Activated naive CD8-positive, alpha-beta T cell treated with anti-CD3 and anti-CD28 coated beads, Interleukin-2, amount 50 U/mL, for 16 hours (primary cell): ENCODE results near the gene CEP20.
"Not testable (repeated sequence)": the region's sequence is repeated elsewhere in the genome, so short reads cannot be mapped to it uniquely, and the experiment has no call there.

ENCODE experiments used
- DNase-seq: peaks from one replicate; pipeline ENCODE4 v3.0.0-alpha.2; 2020; ENCODE audit warnings: low read depth, low spot score

The CEP20 gene

DNA sequence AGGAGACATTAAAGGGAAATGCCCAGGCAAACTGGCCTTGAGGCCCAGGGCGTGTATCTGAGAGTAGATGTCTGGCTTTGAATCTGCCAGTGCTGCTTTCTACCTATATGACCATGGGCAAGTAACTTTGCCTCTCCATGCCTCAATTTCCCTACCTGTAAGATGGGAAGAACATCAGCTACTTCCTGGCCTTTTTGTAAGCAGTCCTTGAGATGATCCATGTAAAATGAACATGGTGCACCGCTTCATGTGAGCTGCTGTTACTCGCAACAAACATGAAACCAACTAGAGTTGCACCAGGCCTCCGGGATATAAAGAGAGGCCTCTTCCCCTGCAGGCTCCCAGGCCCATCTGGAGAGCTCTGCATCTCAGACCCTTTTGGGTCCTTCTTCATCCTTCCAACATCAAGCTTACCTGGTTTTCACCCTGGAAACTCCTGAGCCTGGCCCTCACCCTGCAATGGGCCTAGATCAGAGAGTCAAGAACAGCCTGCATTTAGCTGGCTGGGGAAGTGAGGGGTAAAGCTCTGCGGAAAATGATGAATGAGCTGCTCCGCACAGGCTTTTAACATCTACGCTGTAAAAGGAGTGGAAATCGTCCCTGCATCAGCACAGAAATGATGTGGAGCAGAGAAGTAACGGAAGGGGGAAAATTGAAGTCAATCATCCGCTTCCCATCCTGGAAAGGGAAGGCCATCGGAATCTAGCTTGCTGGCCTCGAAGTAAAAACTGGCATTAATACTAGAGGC lies 29.3 kb downstream of the CEP20 start:
- no peak for DNase-seq

DNA sequence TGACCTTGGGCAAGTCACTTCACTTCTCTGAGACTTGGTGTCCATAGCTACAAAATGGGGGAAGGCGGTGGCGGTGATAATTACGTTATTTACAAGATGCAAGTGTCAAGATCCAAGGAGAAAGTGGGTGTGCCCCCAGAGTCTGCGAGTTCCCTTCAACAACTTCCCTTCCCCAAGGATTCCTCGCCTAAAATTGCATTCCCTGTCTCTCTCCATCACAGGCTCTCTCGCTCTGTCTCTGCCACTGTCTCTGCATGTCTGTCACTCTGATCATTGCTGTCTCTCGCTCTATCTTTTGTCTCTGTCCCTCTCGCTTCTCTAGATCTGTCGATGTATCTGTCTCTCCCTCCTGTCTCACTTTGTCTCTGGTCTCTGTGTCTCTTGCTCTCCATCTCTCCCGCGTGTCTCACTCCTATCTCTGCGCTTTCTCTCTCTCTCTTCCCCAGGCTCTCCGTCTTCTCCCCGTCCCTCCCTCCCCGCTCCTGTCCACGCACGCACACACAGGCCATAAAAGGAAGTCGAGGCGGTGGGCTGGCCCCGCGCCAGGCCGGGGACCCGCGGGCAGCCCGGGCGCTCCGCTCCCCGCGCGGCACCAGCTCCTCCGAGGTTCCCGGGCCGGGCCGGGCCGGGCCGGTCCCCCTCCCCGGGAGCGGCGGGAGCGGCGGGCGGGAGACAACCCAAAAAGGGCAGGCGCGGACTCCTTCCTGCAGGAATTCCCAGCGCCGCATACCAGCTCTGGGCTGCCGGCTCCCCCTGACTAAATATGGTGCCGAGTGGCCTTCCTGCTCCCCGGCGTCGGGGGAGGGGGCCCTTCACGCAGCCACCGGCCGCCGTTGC lies 30.5 kb downstream of the CEP20 start:
- no peak for DNase-seq

DNA sequence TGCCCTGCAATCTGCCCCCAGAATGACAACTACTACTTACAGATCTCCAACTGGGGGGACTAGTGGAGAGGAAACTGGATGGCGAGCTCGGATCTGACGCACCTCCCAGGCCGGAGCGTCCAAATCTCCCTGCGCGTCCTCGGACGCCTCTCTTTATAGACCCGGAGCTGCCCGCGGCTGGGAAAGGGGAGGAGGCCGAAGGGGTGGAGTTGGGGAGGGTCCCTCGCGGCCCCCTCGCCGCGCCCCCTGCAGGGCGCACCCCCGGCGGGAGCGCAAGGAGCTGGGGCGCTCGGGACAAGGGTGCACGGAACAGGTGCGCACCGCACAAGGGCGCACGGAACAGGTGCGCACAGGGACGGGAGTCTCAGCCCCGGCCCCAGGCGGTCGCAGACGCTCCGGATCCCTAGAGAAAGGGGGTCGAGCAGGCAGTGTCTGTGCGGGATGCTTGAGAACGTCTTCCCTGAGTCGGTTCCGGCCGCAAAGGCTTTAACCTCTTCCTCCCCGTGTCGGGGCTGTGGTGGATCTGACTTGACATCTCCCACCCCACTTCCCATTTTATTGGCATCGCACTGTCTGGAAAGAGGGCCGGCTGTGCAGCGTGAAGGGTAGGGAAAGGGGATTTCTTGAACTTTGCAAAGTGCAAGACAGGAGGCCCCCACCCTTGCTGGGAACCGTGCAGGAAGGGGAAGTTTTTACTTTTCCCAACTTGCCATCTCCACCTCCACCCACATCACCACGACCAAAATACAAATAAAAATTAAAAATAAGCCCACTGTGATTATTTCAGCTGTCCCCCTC lies 31.3 kb downstream of the CEP20 start, which contains the start of gene MYH11:
TSS of gene MYH11 (minus strand) at position 128 of the 798 bp plus-strand sequence. CDS start 18,776 bp downstream, outside the sequence.
- no peak for DNase-seq

DNA sequence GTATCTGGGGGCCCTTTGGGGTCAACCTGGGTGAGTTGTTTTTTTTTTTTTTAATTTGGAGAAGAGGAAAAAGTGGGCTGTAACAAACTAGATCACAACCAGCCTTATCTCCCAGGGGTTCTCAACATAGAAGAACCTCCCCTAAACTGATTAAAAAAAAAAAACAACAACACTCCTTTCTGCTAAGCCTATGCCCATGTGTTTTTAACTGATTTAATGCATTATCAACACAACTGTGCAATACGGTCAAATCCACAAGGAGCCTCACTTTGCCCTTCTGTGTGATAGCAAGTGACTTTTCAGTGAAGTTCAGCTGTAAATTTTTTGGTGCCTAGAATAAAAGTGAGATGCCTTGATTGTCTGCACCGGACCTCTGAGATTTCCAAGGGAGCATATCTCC lies 32.2 kb downstream of the CEP20 start:
- DNase-seq: no peak

DNA sequence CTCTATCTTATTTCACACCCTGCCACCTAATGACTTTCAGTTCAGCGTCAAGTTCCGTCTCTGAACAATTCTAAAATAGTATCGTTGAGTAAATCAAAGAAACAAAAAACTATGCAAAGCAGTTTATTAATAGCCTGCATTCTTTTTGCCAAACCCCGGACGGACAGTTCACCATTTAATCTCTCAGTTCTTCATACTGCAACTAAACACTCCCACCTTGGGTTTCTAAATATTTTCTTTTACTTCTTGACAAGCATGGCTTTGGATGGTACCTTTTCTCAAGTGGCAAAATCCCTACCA lies 32.7 kb downstream of the CEP20 start:
- no peak for DNase-seq

DNA sequence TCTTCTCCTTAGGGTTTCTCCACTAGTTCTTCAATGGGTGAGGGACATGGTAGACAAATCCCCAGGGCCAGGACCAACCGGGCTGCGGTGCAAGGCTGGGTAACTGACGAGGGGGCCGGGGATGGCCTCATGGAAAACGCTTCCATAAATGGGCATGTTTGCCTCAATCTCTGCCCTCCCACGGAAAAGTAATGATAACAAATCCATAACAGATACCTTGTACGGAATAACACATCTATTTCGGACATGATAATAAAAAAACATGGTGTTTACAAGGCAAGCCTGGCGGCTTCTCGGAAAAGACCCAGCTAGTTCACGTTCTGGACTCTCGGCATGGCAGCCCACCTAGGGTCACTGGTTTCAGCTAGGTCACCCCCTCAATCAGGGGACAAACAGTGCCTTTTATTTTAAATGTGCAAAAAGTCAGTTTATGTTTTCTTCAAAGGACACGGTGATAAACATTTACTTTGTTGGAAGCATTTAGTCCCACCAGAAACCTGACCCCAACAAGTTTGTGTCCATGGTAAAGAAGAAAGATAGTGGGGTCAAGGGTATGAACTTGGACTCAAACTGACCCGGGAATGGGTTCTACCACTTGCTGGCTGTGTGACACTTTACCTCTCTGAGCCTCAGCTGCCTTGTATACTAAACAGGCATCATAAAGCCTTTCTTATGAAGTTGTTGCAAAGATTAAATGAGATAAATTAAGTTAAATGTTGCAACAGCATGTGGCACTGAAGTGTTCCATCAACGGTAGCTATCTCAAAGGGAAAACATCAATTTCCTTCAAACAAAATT lies 33.3 kb downstream of the CEP20 start:
- DNase-seq: no peak

DNA sequence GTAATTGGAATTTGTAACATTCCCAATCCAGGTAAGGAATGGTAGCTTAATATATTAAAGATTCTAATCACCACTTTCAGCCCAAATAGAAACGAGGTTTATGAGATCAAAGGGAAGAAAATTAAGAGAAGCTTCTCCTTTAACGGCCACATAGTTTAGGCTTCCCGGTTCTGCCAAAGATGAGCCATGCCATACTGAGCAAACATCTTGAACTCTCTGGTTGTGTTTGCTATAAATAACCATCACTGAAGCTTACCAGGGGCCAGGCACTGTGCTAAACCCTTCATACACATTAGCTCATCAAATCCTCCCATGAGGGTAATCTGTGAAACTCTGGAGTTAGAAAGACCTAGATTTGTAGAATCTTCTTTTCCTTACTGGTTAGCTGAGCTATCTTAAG lies 34.3 kb downstream of the CEP20 start:
- DNase-seq: no peak

DNA sequence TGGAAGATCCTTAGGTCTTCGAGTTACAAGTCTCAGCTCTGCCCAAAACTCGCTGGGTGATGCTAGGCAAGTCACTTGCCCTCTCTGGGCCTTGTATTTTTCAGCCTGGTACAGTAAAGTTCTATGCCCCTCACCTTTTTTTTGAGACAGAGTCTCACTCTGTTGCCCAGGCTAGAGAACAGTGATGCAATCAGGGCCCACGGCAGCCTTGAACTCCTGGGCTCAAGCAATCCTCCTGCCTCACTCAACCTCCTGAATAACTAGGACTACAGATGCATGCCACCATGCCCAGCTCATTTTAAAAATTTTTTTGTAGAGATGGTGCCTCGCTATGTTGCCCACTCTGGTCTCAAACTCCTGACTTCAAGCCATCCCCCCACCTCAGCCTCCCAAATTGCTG lies 35.4 kb downstream of the CEP20 start:
- no peak for DNase-seq

DNA sequence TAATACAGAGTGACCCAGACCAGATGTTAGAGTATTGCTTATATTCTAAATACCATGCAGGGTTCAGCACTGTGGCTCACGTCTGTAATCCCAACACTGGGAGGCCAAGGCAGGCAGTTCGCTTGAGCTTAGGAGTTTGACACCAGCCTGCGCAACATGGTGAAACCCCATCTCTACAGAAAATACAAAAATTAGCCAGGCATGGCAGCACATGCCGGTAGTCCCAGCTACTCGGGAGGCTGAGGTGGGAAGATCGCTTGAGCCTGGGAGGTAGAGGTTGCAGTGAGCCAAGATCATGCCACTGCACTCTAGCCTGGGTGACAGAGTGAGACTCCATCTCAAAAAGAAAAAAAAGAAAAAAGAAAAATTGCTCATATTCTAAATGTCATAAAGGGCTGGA lies 37.8 kb downstream of the CEP20 start:
- DNase-seq: not testable (repeated sequence)

DNA sequence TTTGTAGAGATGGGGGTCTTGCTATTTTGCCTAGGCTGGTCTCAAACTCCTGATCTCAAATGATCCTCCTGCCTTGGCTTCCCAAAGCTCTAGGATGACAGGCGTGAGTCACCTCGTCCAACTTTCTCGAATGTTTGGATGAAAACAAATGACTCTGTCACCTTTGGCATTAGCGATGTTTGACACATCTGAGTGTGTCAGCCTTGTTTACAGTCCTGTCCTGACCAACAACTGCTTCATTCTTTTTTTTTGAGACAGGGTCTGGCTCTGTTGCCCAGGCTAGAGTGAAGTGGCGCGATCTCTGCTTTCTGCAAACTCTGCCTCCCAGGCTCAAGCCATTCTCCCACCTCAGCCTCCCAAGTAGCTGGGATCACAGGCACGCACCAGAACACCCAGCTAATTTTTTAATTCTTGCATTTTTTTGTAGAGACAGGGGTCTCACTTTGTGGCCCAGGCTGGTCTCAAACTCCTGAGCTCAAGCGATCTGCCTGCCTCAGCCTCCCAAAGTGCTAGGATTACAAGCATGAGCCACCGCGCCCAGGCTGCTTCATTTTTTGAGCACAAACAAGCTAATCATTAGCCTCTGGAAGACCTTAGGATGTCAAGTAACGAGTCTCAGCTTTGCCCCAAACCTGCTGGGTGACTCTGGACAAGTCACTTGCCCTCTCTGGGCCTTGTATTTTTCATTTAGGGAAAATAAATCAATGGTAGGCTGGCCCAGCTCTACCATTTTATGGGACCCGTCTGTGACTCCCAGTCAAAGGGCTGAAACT lies 39.0 kb downstream of the CEP20 start:
- DNase-seq: no peak

DNA sequence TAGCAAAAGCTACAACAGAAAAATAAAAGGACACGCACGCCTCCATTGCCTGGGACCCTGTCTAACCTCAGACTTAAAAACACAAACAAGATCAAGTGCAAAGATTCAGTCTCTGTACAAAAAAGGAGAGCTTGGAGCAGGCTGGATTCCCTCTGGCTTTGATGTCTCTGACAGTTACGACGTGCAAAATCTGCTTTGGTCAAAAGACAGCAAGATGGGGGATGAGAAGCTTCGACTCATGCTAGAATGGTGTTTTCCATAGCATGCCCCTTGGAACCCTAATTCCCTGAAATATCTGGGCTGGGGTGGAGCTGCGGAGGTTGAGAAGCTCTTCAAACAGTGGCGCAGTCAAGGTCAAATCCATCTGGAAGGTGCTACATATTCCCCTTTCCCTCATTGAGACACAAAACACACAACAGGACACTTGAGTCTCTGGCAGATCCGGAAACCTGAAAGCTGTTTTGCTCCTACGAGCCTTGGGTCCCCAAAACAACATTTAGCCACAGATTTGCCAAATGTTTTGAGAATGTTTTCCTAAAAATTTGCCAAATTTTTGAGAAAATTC lies 40.7 kb downstream of the CEP20 start:
- DNase-seq: no peak

DNA sequence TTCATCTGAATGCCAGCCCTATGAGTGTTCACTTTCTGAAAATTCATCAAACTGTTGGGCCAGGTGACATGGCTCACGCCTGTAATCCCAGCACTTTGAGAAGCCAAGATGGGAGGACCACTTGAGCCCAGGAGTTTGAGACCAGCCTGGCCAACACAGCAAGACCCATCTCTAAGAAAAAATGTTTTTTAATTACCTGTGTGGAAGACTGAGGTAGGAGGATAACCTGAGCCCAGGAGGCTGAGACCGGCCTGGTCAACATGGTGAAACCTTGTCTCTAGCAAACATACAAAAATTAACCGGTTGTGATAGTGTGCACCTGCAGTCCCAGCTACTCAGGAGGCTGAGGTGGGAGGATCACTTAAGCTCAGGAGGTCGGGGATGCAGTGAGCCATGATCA lies 41.9 kb downstream of the CEP20 start:
- no peak for DNase-seq

DNA sequence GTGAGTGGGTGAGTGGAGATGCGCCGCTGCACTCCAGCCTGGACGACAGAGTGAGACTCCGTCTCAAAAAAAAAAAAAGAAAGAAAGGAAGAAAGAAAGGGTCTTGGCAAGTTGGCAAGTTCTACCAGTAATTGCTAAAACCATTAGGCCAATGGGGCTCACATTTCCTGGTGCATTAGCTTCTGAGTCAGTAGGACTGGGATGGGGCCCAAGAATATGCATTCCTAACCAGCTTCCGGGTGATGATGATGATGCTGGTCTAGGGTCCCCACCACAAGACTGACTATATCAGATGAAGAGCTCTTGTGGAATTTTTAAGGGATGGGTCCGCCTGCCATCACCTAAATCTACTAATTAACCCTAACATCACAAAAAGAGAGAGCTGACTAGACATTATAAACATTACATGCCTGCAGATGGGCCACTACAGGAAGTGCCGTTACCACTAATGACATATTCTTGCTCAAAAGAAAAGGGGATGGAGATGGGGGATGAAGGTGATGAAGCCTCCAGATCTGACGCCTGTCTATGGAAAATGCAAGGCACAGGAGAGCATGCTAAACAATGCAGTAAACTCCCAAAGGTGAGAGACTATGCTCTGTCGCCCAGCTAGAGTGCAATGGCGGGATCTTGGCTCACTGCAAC lies 44.6 kb downstream of the CEP20 start:
- no peak for DNase-seq

DNA sequence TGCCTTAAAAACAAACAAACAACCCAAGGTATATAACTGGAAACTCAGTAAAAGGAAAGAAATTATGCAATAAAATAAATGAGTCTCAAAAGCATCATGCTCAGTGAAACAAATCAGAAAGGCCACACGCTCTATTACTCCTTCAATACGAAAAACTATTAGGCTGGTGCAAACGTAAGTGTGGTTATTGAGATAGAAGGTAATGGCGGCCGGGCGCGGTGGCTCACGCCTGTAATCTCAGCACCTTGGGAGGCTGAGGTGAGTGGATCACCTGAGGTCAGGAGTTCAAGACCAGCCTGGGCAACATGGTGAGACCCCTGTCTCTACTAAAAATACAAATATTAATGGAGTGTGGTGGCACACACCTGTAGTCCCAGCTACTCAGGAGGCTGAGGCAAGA lies 49.2 kb downstream of the CEP20 start:
- not testable (repeated sequence) for DNase-seq

DNA sequence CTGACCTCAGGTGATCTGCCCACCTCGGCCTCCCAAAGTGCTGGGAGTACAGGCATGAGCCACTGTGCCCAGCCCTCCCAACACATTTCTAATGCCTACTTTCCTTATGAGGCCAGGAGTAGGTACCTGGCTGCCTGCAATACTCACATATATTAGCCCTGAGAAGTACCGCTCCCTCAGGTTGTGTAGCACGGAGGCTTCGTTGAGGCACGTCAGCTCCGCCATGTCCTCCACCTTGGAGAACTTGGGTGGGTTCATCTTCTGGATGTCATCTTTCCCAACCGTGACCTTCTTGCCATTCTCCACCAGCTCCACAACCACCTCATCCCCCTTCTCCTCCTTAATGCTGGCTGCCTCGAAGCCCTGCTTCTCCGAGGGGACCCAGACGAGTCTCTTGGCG lies 50.6 kb downstream of the CEP20 start:
- no peak for DNase-seq

DNA sequence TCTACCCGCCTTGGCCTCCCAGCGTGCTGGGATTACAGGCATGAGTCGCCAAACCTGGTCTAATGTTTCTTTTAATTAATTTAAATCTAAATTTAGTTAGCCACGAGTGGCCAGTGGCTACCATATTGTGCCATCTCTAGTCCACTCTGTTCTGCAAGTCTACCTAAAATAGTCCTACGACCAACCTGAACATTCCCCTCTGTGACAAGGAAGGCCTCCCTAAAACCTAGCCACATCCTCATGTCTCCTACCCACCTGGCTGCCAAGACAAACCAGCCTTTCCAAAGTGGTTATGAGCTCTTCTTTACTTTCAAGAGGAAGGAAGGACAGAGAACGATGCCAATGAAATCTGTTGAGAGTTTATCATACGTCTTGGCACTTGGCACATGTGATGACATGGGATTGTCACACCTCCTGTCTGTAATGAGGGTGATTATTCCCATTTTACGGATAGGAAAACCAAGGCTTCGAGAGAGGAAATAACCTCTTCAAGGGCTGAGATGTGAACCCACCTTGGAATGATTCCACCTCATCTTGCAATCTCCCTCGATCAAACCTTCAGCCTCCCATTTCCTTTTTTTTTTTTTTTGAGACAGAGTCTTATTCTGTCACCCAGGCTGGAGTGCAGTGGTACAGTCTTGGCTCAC lies 51.3 kb downstream of the CEP20 start:
- DNase-seq: no peak

DNA sequence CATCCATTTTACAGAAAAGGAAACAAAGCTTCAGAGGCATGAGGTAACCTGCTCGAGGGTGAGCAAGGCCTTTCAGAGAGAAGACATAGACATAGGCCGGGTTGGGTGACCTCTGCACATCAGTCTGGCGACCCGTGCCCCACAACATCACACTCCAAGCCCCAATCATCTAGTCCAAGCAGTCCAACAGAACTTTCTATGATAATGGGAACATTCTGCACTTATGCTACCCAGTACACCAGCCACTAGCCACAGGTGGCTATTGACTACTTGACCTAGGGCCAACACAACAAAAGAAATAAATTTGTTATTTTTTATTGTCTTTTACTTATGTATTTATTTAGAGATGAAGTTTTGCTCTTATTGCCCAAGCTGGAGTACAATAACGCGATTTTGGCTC lies 52.3 kb downstream of the CEP20 start:
- DNase-seq: no peak

DNA sequence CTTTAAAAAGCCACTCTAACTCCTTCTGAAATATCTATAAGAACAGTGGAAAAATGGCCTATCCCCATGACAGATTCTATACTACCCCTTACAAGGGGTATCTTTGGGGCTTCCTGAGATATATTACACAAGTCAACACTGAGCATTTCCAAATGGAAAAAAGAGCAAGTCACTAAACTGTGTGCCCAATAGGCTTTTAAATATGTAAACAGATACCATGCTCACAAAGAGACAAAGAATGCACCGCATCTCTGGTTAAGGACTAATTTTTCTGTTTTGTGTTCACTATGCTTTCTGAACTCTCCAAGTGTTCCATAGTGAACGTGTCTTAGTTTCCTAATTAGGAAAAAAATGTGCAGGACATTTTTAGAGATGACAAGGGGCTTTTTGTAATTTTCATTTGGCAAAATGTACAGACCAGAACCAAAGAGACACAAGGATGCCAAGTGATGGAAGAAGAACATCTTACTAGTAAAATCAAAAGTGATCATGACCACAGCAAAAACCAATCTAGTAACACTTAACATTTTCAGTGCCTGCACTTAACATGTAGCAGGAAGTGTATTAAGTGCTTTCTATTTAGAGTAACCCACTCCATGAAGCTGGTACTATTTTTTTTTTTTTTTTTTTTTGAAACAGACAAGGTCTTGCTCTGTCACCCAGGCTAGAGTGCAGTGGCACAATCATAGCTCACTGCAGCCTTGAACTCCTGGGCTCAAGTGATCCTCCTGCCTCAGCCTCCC lies 53.1 kb downstream of the CEP20 start:
- no peak for DNase-seq

DNA sequence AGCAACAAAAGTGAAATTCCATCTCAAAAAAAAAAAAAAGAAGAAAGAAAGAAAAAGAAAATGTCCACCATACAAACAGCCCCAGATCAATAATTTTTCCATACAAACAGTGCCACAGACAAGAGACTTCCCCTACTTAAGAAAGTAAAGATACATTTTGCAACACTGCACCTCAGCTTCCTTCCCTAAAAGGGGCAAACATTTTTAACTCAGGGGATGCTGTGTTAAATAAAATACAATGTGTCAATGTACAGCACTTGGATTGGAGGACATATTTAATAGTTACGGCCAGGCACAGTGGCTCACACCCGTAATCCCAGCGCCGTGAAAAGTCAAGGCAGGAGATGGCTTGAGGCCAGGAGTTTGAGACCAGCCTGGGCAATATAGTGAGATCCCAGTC lies 53.9 kb downstream of the CEP20 start:
- DNase-seq: no peak
